ENCODE results near the gene CASS4. TPM values are rescaled to one million over a fixed set of nuclear protein-coding genes. Genes with fewer than 3 reads are reported as not detected.

Gene CASS4
- total and polyA plus RNA-seq, 4 donors, result 0.26 to 1.6 (median 1.1) TPM

DNA sequence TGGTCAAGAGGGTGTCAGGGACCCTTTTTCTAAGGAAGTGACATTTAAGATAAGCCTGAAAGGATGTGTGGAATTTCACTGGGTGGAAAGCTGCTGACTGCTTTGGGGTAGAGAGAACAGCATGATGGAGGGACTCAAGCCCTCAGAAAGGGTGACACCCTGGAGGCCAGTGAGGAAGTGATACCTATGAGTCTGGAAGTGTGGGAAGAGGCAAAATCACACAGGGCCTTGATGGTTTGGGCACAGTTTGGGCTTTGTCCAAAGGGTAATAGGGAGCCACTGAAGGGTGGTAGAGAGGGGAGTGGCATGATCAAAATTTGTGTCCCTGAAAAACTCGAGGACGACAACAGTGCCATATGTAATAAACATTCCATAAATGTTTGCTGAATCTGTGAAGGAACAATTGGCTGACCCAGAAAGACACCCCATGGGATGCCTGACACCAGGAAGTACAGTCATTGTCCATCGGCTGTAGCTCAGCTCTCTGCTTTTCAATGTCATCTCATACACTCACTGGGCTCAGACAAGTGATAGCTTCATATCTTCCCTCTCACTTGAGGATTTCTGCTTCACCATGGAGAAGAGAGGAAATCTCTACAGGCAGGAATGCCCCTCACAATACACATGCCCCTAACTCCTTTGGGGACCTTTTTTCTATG is 21.3 kb downstream of the CASS4 start:
- TF ChIP-seq TAF1 (conservative IDR thresholded peaks at IDR 0.05), result no peak
- no peak for TF ChIP-seq EGR1 (IDR thresholded peaks at IDR 0.05; ENCODE audit: low read depth in 2 of 2)
- TF ChIP-seq GABPA (IDR thresholded peaks at IDR 0.05 in 1 of 2, conservative IDR thresholded peaks at IDR 0.05 in 1 of 2), result no peak
- TF ChIP-seq CTCF (IDR thresholded peaks at IDR 0.05; ENCODE audit: low read depth, low read length, missing input control), result no peak
- no peak for TF ChIP-seq JUND (IDR thresholded peaks at IDR 0.05)
- TF ChIP-seq, protein P1, sequence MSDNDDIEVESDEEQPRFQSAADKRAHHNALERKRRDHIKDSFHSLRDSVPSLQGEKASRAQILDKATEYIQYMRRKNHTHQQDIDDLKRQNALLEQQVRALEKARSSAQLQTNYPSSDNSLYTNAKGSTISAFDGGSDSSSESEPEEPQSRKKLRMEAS (IDR thresholded peaks at IDR 0.05), result no peak
- no peak for TF ChIP-seq NR2F2 (IDR thresholded peaks at IDR 0.05)
- TF ChIP-seq FOXA1 (IDR thresholded peaks at IDR 0.05), result no peak
- TF ChIP-seq REST (IDR thresholded peaks at IDR 0.05), result no peak
- no peak for TF ChIP-seq ZBTB33 (IDR thresholded peaks at IDR 0.05)
- TF ChIP-seq ATF3 (IDR thresholded peaks at IDR 0.05), result no peak
- TF ChIP-seq RXRA (IDR thresholded peaks at IDR 0.05), result no peak
- TF ChIP-seq HNF4G (IDR thresholded peaks at IDR 0.05), result no peak
- TF ChIP-seq SP1 (IDR thresholded peaks at IDR 0.05), result no peak
- TF ChIP-seq HNF4A (conservative IDR thresholded peaks at IDR 0.05), result no peak
- no peak for TF ChIP-seq FOXA2 (IDR thresholded peaks at IDR 0.05)
- no peaks in the 10 kb centered on the region for H3K36me3 ChIP-seq (ENCODE audit: control insufficient read depth in 4 of 4, insufficient read depth in 3 of 4, low read depth in 1 of 4, low read length in 3 of 4)
- H3K9me3 ChIP-seq (ENCODE audit: control insufficient read depth in 4 of 4, low read length in 3 of 4), result no peaks in the 10 kb centered on the region
- H3K27ac ChIP-seq (ENCODE audit: low read depth in 1 of 2, low read length in 2 of 2), result no peak overlapping the region
- no peaks in the 10 kb centered on the region for H3K4me1 ChIP-seq (ENCODE audit: control insufficient read depth in 4 of 4, insufficient read depth in 4 of 4, low read length in 3 of 4)
- DNase-seq (ENCODE audit: low spot score), result no peak
- H3K27me3 ChIP-seq (ENCODE audit: control insufficient read depth in 4 of 4, insufficient read depth in 4 of 4, low read length in 3 of 4), result no peaks in the 10 kb centered on the region
- 79% methylated on average over 3 of the region's 3 CpGs for WGBS
- H3K9ac ChIP-seq (ENCODE audit: low read depth in 1 of 2, low read length in 2 of 2), result no peak overlapping the region
- no peak overlapping the region for H3K4me3 ChIP-seq (ENCODE audit: low read depth in 1 of 3, low read length in 3 of 3)
